IPS DF 6.9 (cell line): Measurements from ENCODE around the gene MLYCD.

Experiments
- DNase-seq: peaks from one replicate; pipeline ENCODE4 v3.0.0-alpha.2; 2013; ENCODE audit warnings: low read depth, low spot score
- H3K27ac ChIP-seq: one replicate; pipeline ENCODE4 v1.5.1; 2013; ENCODE audit warnings: low read length, control low read depth
- H3K27me3 ChIP-seq: 2 replicates; pipeline ENCODE4 v1.6.1; 2013; ENCODE audit warnings: mild to moderate bottlenecking, low read length; ENCODE audit not compliant: control insufficient read depth, insufficient read depth
- H3K36me3 ChIP-seq: 2 replicates; pipeline ENCODE4 v1.6.1; 2013; ENCODE audit warnings: low read length; ENCODE audit not compliant: control insufficient read depth, insufficient read depth
- H3K4me1 ChIP-seq: 2 replicates; pipeline ENCODE4 v1.6.1; 2013; ENCODE audit warnings: low read length; ENCODE audit not compliant: control insufficient read depth, insufficient read depth
- H3K4me3 ChIP-seq: 2 replicates; pipeline ENCODE4 v1.5.1; 2013; ENCODE audit warnings: mild to moderate bottlenecking, low read length
- H3K9me3 ChIP-seq: 2 replicates; pipeline ENCODE4 v1.6.1; 2013; ENCODE audit warnings: low read length, inconsistent platforms; ENCODE audit not compliant: control insufficient read depth, insufficient read depth
- whole genome bisulfite sequencing: extraction: QIAGEN DNeasy Blood & Tissue Kit; methylation state at CpG from one replicate; pipeline ENCODE4 v1.1.7; 2013; ENCODE audit warnings: mixed read lengths, missing lambda C conversion rate; ENCODE audit not compliant: insufficient read length, insufficient coverage; 5-methylcytosine and 5-hydroxymethylcytosine counted together

The MLYCD gene

DNA sequence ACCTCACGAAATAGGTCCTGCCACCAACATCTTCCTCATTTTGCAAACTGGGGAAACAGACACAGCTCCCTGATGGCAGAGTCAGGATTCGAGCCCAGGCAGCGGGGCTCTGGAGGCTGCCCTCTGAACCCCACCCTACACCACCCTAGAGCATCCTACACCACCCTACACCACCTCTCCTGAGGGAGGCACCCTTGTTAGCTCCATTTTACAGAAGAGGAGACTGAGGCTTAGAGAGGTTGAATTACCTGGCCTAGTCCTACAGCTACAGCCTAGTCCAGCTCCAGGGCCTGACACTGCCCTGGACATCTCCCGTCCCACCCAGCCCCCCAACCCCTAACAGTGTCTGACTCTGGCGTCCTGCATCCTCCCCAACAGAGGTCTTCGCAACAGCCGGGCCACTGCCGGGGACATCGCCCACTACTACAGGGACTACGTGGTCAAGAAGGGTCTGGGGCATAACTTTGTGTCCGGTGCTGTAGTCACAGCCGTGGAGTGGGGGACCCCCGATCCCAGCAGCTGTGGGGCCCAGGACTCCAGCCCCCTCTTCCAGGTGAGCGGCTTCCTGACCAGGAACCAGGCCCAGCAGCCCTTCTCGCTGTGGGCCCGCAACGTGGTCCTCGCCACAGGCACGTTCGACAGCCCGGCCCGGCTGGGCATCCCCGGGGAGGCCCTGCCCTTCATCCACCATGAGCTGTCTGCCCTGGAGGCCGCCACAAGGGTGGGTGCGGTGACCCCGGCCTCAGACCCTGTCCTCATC is 65.9 kb downstream of the MLYCD start:
- Histone ChIP-seq H3K27ac (no peak overlapping the region), H3K27me3 (peaks cover 4% of the 10 kb centered on the region; the same call in 1 of the 2 replicates), H3K4me1 (0 out of 2 replicates have a peak, but pooled peaks cover under 1% of the 10 kb centered on the region), H3K9me3 (no peaks in the 10 kb centered on the region), H3K36me3 (no peaks in the 10 kb centered on the region), H3K4me3 (no peak overlapping the region)
- WGBS: no CpG with 5 or more reads among the region's 26 CpGs
- no peak for DNase-seq

DNA sequence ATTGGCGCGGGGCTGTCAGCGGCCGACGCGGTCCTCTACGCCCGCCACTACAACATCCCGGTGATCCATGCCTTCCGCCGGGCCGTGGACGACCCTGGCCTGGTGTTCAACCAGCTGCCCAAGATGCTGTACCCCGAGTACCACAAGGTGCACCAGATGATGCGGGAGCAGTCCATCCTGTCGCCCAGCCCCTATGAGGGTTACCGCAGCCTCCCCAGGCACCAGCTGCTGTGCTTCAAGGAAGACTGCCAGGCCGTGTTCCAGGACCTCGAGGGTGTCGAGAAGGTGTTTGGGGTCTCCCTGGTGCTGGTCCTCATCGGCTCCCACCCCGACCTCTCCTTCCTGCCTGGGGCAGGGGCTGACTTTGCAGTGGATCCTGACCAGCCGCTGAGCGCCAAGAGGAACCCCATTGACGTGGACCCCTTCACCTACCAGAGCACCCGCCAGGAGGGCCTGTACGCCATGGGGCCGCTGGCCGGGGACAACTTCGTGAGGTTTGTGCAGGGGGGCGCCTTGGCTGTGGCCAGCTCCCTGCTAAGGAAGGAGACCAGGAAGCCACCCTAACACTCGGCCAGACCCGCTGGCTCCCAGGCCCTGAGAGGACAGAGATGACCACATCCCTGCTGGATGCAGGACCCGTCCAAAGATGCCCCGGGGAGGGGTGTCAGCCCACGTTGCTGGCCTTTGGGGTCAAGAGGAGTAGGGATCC is 66.7 kb downstream of the MLYCD start:
- peaks cover 4% of the 10 kb centered on the region; the same call in 1 of the 2 replicates for H3K27me3 ChIP-seq
- H3K4me3 ChIP-seq: no peak overlapping the region
- DNase-seq: no peak
- no peaks in the 10 kb centered on the region for H3K36me3 ChIP-seq
- H3K9me3 ChIP-seq: no peaks in the 10 kb centered on the region
- H3K4me1 ChIP-seq: 0 out of 2 replicates have a peak, but pooled peaks cover 3% of the 10 kb centered on the region
- no peak overlapping the region for H3K27ac ChIP-seq
- no CpG with 5 or more reads among the region's 36 CpGs for WGBS

DNA sequence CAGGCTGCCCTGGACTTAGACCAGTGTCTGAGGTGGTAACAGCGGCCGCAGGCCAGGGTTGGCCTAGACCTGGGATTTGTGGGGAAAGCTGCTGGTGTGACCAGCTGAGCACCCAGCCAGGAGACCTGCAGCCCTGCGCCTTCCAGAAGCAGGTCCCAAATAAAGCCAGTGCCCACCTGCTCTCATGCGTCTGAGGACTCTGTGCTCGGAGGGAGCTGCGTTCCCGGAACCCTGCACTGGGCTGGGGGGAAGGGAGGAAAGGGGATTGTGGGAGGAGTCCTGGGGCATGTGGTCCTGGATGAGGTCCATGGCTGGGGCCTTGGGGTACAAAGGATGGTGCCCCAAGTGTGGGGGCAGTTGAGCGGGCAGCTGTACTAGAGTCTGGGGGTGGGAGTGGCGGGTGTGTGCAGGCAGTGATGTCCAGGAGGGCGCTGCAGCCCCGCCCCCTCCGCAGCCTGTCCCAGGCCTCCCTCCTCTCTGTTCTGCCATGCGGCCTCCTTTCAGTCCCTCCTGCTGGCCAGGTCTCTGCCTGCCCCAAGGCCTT is 67.3 kb downstream of the MLYCD start:
- H3K4me3 ChIP-seq: no peak overlapping the region
- H3K27ac ChIP-seq: no peak overlapping the region
- no CpG with 5 or more reads among the region's 13 CpGs for WGBS
- no peak for DNase-seq
- H3K27me3 ChIP-seq: peaks cover 4% of the 10 kb centered on the region; the same call in 1 of the 2 replicates
- H3K9me3 ChIP-seq: no peaks in the 10 kb centered on the region
- H3K36me3 ChIP-seq: no peaks in the 10 kb centered on the region
- H3K4me1 ChIP-seq: 0 out of 2 replicates have a peak, but pooled peaks cover 3% of the 10 kb centered on the region

- Histone ChIP-seq H3K36me3 (no peaks in the 10 kb centered on the region), H3K27ac (no peak overlapping the region), H3K4me1 (peaks cover 3% of the 10 kb centered on the region; the same call in 1 of the 2 replicates), H3K4me3 (no peak overlapping the region), H3K9me3 (no peaks in the 10 kb centered on the region), H3K27me3 (peaks cover 4% of the 10 kb centered on the region; the same call in 1 of the 2 replicates)
- no CpG with 5 or more reads among the region's 2 CpGs for WGBS
- DNase-seq: no peak
These were observed 68.2 kb downstream of the MLYCD start for GRCh38 chr16:83967091-83967490.

GRCh38 chr16:83967838-83968305 is 69.0 kb downstream of the MLYCD start, which contains the start of gene NECAB2:
Gene NECAB2, plus strand, starts transcription at chr16:83968244. Its CDS starts 405 bp downstream, at chr16:83968649.
- WGBS: 100% methylated on average over 5 of the region's 35 CpGs
- Histone ChIP-seq H3K9me3 (no peaks in the 10 kb centered on the region), H3K4me3 (peak within 1 kb of the TSS; percentile 55; the same call in 1 of the 2 replicates), H3K36me3 (no peaks in the 10 kb centered on the region), H3K27ac (no peak within 1 kb of the TSS), H3K4me1 (peaks cover 3% of the 10 kb centered on the region; the same call in 1 of the 2 replicates), H3K27me3 (peaks cover 4% of the 10 kb centered on the region; the same call in 1 of the 2 replicates)
- DNase-seq: no peak

DNA sequence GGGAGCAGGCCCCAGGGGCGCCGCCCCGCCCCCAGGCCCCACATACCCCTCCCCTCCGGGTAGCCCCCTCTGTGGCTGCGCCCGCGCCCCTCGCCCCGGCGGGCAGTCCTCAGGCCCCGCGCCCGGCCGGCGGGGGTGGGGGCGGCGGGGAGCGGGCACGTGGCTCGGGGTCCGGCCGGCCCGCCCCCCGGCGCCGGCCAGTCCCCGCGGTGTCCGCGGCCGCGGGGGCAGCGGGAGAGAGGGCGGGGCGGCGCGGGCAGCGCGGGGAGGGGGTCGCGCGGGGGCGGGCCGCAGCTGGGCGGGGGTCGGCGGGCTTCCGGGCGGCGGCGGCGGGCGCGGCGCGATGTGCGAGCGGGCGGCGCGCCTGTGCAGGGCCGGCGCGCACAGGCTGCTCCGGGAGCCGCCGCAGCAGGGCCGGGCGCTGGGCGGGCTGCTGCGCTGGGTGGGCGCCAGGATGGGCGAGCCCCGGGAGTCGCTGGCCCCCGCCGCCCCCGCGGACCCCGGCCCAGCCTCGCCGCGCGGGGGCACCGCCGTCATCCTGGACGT is 69.5 kb downstream of the MLYCD start:
- no peaks in the 10 kb centered on the region for H3K36me3 ChIP-seq
- H3K4me1 ChIP-seq: peaks cover 3% of the 10 kb centered on the region; the same call in 1 of the 2 replicates
- H3K27me3 ChIP-seq: peaks cover 4% of the 10 kb centered on the region; the same call in 1 of the 2 replicates
- H3K9me3 ChIP-seq: no peaks in the 10 kb centered on the region
- peak overlapping the region; percentile 55; the same call in 1 of the 2 replicates for H3K4me3 ChIP-seq
- H3K27ac ChIP-seq: no peak overlapping the region
- DNase-seq: no peak
- WGBS: no CpG with 5 or more reads among the region's 87 CpGs

DNA sequence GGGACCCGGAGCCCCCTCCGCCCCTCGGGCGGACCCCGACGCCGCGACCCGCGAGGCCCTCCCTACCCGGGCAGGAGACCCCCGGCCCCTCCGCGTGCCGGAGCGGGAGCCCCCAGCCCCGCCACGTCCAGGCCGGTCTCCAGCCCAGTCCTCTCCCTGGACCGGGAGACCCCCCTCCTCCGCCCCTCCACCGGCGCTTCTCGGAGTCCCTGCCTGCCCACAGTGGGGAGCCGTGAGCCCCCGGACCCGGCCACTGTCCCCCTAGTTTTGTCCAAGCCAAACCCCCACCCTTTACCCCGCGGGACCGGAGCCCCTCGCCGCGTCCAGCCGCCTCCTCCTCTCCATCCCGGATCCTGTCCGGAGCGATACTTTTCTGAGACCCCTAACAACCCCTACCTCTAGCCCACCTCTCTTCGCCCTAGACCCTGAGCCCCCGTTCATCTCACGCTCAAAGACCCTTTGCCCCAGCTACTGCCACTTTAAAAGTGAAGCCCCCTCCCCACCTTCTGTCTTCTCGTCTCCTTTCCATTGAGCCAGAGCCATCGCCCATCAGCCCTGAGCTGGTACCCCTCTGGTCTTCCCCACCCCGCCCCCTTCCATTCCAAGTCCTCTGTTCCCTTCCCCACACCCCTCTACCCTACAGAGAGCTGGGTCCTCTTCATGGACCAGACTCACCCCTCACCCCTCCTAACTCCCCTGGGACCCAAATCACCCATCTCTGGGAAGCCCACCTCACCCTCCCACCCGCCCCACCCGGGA is 70.2 kb downstream of the MLYCD start:
- WGBS: no CpG with 5 or more reads among the region's 45 CpGs
- H3K27me3 ChIP-seq: peaks cover 4% of the 10 kb centered on the region; the same call in 1 of the 2 replicates
- peak overlapping the region; percentile 55; the same call in 1 of the 2 replicates for H3K4me3 ChIP-seq
- H3K9me3 ChIP-seq: no peaks in the 10 kb centered on the region
- no peak overlapping the region for H3K27ac ChIP-seq
- no peaks in the 10 kb centered on the region for H3K36me3 ChIP-seq
- peaks cover 3% of the 10 kb centered on the region; the same call in 1 of the 2 replicates for H3K4me1 ChIP-seq
- no peak for DNase-seq

DNA sequence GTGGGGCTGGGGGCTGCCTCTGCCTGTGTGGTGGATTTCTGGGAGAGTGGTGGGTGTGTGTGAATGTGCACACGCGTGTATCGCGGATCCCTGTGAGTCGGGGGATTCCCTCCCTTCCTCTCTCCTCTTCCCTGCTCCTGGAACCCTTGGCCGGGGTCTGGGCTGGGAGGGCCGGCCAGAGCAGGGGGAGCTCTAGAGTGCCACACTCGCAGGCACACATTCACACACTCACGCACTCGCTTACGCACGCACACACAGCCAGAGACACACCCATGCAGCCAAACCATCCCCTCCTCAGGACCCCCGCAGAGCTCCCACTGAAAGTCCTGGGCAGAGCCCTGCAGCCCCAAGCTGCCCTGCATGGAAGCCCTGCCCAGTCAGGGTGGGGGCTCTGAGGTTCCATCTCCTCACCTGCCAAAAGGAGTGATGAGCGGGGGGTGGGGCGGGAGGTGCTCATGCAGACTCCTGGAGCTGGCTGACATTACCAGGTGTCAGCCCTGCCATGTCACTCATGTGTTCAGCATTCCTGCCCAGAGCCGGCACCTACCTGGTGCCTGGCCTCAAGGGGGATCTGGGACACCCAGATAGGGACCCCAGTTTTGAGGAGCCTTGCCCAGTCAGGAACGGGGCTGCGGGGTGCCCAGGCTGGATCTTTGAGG is 71.0 kb downstream of the MLYCD start:
- H3K4me3 ChIP-seq: no peak overlapping the region
- WGBS: no CpG with 5 or more reads among the region's 18 CpGs

GRCh38 chr16:83970430-83970815 is 71.5 kb downstream of the MLYCD start:
- WGBS: no CpG with 5 or more reads among the region's 6 CpGs
- H3K36me3 ChIP-seq: no peaks in the 10 kb centered on the region
- DNase-seq: no peak
- H3K4me3 ChIP-seq: no peak overlapping the region
- H3K4me1 ChIP-seq: peaks cover 3% of the 10 kb centered on the region; the same call in 1 of the 2 replicates
- peaks cover 4% of the 10 kb centered on the region; the same call in 1 of the 2 replicates for H3K27me3 ChIP-seq
- H3K9me3 ChIP-seq: no peaks in the 10 kb centered on the region
- H3K27ac ChIP-seq: no peak overlapping the region

More for the DNA sequence above, 71.0 kb downstream of the MLYCD start:
- H3K4me1 ChIP-seq: peaks cover 3% of the 10 kb centered on the region; the same call in 1 of the 2 replicates
- H3K36me3 ChIP-seq: no peaks in the 10 kb centered on the region
- no peak for DNase-seq
- no peaks in the 10 kb centered on the region for H3K9me3 ChIP-seq
- peaks cover 4% of the 10 kb centered on the region; the same call in 1 of the 2 replicates for H3K27me3 ChIP-seq
- no peak overlapping the region for H3K27ac ChIP-seq
